OCI-LY1 (cell line): ENCODE data around the gene SPRED3.
"Not testable (repeated sequence)": the region's sequence is repeated elsewhere in the genome, so short reads cannot be mapped to it uniquely, and the experiment has no call there.

Experiments used
- EZH2 ChIP-seq: fragments of 200-600 bp; sonication (generic), shearing (Covaris generic); IDR thresholded peaks from 2 replicates; pipeline ENCODE4 v1.8.0; 2017; ENCODE audit warnings: borderline replicate concordance, mixed run types, mild to moderate bottlenecking, antibody characterized with exemption, low read length, moderate library complexity, mixed read lengths
- TF ChIP-seq, protein P1 (sequence below): fragments of 200-600 bp; sonication (generic), shearing (Covaris generic); IDR thresholded peaks from 2 replicates; pipeline ENCODE4 v1.5.1; 2017; ENCODE audit warnings: mild to moderate bottlenecking, antibody characterized with exemption, low read length, moderate library complexity, mixed read lengths

DNA sequence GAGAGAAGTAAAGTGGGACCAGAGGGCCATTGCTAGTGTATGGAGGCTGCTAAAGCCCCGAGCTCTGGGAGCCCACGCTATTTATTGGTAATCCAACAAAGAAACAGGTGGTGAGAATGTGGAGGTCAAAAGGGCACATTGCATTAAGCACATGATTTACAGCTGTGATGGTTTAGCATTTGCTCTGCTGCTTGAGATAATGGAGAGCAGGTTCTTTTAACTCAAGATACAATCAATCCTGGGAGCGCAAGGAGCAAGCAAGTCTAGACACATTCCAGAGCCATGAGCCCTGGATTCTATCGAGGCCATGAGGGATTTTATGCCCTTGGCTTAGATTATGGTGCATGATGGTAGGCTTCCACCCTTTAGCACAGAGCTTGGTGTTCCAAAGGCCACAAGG is 49.5 kb upstream of the SPRED3 start:
- TF ChIP-seq, protein P1, sequence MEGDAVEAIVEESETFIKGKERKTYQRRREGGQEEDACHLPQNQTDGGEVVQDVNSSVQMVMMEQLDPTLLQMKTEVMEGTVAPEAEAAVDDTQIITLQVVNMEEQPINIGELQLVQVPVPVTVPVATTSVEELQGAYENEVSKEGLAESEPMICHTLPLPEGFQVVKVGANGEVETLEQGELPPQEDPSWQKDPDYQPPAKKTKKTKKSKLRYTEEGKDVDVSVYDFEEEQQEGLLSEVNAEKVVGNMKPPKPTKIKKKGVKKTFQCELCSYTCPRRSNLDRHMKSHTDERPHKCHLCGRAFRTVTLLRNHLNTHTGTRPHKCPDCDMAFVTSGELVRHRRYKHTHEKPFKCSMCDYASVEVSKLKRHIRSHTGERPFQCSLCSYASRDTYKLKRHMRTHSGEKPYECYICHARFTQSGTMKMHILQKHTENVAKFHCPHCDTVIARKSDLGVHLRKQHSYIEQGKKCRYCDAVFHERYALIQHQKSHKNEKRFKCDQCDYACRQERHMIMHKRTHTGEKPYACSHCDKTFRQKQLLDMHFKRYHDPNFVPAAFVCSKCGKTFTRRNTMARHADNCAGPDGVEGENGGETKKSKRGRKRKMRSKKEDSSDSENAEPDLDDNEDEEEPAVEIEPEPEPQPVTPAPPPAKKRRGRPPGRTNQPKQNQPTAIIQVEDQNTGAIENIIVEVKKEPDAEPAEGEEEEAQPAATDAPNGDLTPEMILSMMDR = not testable (repeated sequence)
- not testable (repeated sequence) for TF ChIP-seq EZH2
